Heart right ventricle (tissue), 16 donors: Measurements from ENCODE around the gene ALPK3. TPM values are rescaled to one million over a fixed set of nuclear protein-coding genes. Genes with fewer than 3 reads are reported as not detected.

Experiments used
- ATAC-seq, 8 donors: fragments of 200-7000 bp; cut with Tn5 transposase; one replicate each; pipeline ENCODE4 v1.9.1; 2020; ENCODE audit warnings: mild to moderate bottlenecking in 8 of 8, moderate library complexity in 8 of 8, moderate number of reproducible peaks in 1 of 8
- DNase-seq, 2 donors: peaks; one replicate each; pipeline ENCODE4 v3.0.0-alpha.2; 2020
- H3K27ac ChIP-seq, 10 donors: fragments of 200-600 bp; sonication (generic) in 2 of 10; one replicate each; pipeline versions ENCODE4 v1.5.0 to v1.8.0; 2020 to 2022; ENCODE audit warnings: mild to moderate bottlenecking in 3 of 10
- H3K27me3 ChIP-seq, 7 donors: fragments of 200-600 bp; one replicate each; pipeline ENCODE4 v1.8.0; 2021 to 2022; ENCODE audit warnings: mild to moderate bottlenecking in 2 of 7
- H3K36me3 ChIP-seq, 9 donors: fragments of 200-600 bp; sonication (generic) in 1 of 9; one replicate each; pipeline versions ENCODE4 v1.5.0 to v1.8.0; 2020 to 2022; ENCODE audit warnings: mild to moderate bottlenecking in 2 of 9
- H3K4me1 ChIP-seq, 9 donors: fragments of 200-600 bp; sonication (generic) in 1 of 9; one replicate each; pipeline versions ENCODE4 v1.5.0 to v1.8.0; 2020 to 2022; ENCODE audit warnings: mild to moderate bottlenecking in 4 of 9
- H3K4me3 ChIP-seq, 10 donors: fragments of 200-600 bp; sonication (generic) in 2 of 10; one replicate each; pipeline versions ENCODE4 v1.5.0 to v1.8.0; 2020 to 2022; ENCODE audit warnings: mild to moderate bottlenecking in 7 of 10, moderate library complexity in 2 of 10
- H3K9me3 ChIP-seq, 11 donors: fragments of 200-600 bp in 10 of 11; sonication (generic) in 2 of 11; one replicate each; pipeline versions ENCODE4 v1.5.0 to v1.8.0; 2013 to 2022; ENCODE audit warnings: mild to moderate bottlenecking in 2 of 11, control low read depth in 1 of 11, moderate library complexity in 1 of 11
- WGBS, 2 donors: extraction: QIAGEN DNeasy Blood & Tissue Kit; methylation state at CpG; one replicate each; pipeline ENCODE4 v1.1.7; 2013; ENCODE audit warnings: inconsistent platforms in 1 of 2; 5-methylcytosine and 5-hydroxymethylcytosine counted together
- intact Hi-C, 10 donors: fragments of 100-400 bp; cut with DNase I; formaldehyde crosslinking; loops; one replicate each; pipeline versions ENCODE4 v1.11.1 to v1.14.2; 2022
- polyA plus RNA-seq, 2 donors: library from polyadenylated mRNA; stranded (reverse); fragments of 200-250 nt; gene quantifications; one replicate each; pipeline ENCODE4 v1.2.3, GENCODE V29; 2013
- total RNA-seq, 10 donors: library from RNA; stranded (reverse); fragmentation: NEBNext Ultra II Directional in 3 of 10; extraction: Animal tissue kit (Norgen Biotek cat#: 25700) in 3 of 10; gene quantifications; one replicate each; pipeline versions ENCODE4 v1.2.1 to v1.2.4, GENCODE V29; 2021 to 2023
- TF ChIP-seq, protein P1 (sequence below), 9 donors: fragments of 200-600 bp; sonication (generic) in 2 of 9; IDR thresholded peaks; one replicate each; pipeline versions ENCODE4 v1.5.0 to v1.8.0; 2021 to 2022; ENCODE audit warnings: antibody characterized with exemption in 9 of 9, mild to moderate bottlenecking in 5 of 9, moderate library complexity in 1 of 9
- donor health status: Arrhythmogenic right ventricular cardiomyopathy.
- donor health status: ischemic (EF 13 %, LVEDD 7.1; RV severe dilation, severe dysfunction).
- donor health status: healthy with polysubstance abuse.
- donor health status: DM: no; HTN: yes; CAD: no.
- donor health status: DM: no; HTN: no; CAD: no.
- donor health status: ischemic (EF 25% LVEDD 6.9; RV normal size, moderate dysfunction).
- donor health status: ischemic (EF 25% LVEDD 5.7; RV mildly dilated, moderate dysfunction).
- donor health status: healthy.
- donor health status: DM: yes; HTN: yes; CAD: no.
- donor health status: Ischemic cardiomyopathy.
- donor health status: ischemic (EF 35%, LVEDD 5.7; RV mildly dilated, moderate dysfunction).
- donor health status: nonischemic (EF 11% LVEDD 7.7; RV severe dilation, severe dysfunction).
- donor health status: DM: yes; HTN: yes; CAD: no.
- donor health status: PGD.
- donor health status: ischemic (EF 29% LVEDD 5.4; RV normal size, mild dysfunction).
- donor health status: nonischemic (EF 23%, LVEDD 6.1; RV moderate dilation, normal function).

Gene ALPK3
- total and polyA plus RNA-seq, 12 donors, result 35.1 to 268 (median 162) TPM

DNA sequence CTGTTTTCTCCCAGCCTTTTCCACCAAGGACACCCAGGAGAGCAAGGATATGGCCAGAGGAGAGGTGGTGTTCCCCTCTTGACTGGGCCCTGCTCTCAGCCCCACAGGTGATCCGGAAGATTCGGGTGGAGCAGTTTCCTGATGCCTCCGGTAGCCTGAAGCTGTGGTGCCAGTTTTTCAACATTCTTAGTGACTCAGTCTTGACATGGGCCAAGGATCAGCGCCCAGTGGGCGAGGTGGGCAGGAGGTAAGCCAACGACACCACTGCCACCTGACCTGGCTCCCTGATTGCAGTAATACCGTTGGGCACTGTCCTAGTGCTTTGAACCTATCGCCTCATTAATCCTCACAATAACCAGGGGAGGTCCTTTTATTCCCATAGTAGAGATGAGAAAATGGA is 42.0 kb downstream of the ALPK3 start:
- Histone ChIP-seq H3K36me3 (peaks cover 0 to 96% (median 35%) of the 10 kb centered on the region in 9 donors), H3K27me3 (no peaks in the 10 kb centered on the region), H3K27ac (peak overlapping the region in 1 of 10 donors; percentile 60), H3K9me3 (no peaks in the 10 kb centered on the region), H3K4me3 (no peak overlapping the region), H3K4me1 (peaks cover 7 to 62% (median 31%) of the 10 kb centered on the region in 9 donors)
- DNase-seq, result no peak
- no peak for ATAC-seq
- intact Hi-C loops, result loop anchor here in 1 of 10 donors (5.0 kb wide), 1 partner anchor 73 kb away; no protein-coding TSS in a partner anchor
- TF ChIP-seq, protein P1, sequence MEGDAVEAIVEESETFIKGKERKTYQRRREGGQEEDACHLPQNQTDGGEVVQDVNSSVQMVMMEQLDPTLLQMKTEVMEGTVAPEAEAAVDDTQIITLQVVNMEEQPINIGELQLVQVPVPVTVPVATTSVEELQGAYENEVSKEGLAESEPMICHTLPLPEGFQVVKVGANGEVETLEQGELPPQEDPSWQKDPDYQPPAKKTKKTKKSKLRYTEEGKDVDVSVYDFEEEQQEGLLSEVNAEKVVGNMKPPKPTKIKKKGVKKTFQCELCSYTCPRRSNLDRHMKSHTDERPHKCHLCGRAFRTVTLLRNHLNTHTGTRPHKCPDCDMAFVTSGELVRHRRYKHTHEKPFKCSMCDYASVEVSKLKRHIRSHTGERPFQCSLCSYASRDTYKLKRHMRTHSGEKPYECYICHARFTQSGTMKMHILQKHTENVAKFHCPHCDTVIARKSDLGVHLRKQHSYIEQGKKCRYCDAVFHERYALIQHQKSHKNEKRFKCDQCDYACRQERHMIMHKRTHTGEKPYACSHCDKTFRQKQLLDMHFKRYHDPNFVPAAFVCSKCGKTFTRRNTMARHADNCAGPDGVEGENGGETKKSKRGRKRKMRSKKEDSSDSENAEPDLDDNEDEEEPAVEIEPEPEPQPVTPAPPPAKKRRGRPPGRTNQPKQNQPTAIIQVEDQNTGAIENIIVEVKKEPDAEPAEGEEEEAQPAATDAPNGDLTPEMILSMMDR (IDR thresholded peaks at IDR 0.05), result no peak
- 87 to 91% methylated on average over 8 of the region's 8 CpGs for WGBS, 2 donors

GRCh38 chr15:84859651-84860050 is 42.5 kb downstream of the ALPK3 start:
- H3K4me1 ChIP-seq, result peaks cover 12 to 64% (median 36%) of the 10 kb centered on the region in 9 donors
- peak overlapping the region in 1 of 10 donors; percentile 26 for H3K27ac ChIP-seq
- TF ChIP-seq, protein P1 (IDR thresholded peaks at IDR 0.05), result no peak
- ATAC-seq, result no peak
- H3K27me3 ChIP-seq, result no peaks in the 10 kb centered on the region
- DNase-seq, result no peak
- no peaks in the 10 kb centered on the region for H3K9me3 ChIP-seq
- WGBS, 2 donors, result 96 to 97% methylated on average over 15 of the region's 15 CpGs
- H3K4me3 ChIP-seq, result no peak overlapping the region
- peaks cover 0 to 94% (median 35%) of the 10 kb centered on the region in 9 donors for H3K36me3 ChIP-seq
- intact Hi-C loops, result loop anchor here in 8 of 10 donors (5.0 to 10.0 kb wide), 5 partner anchors 53 to 73 kb away; no protein-coding TSS in a partner anchor

DNA sequence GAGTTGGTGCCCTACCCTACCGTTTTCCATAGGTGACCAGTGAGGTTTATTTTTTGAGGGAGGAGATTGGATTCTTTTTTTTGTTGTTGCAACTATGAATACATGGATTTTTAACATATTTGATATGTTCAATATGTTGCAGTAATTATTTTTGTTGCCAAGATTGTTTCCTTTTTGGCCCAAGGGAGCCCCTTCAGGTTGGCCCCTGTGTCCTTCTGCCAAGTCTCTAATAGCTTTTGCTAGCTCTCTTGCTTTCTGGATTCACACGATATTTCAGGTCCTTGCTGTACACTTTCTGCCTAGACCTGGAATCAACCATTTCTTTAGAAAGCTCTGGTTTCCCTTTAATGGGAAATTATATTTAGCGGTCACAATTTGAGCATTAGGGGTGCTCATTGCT is 44.6 kb downstream of the ALPK3 start:
- WGBS, 2 donors, result 56 to 71% methylated on average over 3 of the region's 3 CpGs
- Histone ChIP-seq H3K9me3 (no peaks in the 10 kb centered on the region), H3K4me3 (no peak overlapping the region), H3K36me3 (peaks cover 0 to 97% (median 37%) of the 10 kb centered on the region in 9 donors), H3K4me1 (peaks cover 11 to 51% (median 29%) of the 10 kb centered on the region in 9 donors), H3K27ac (peak overlapping the region in 4 of 10 donors; percentile 2 to 53 (median 26)), H3K27me3 (no peaks in the 10 kb centered on the region)
- intact Hi-C loops, result loop anchor here in 7 of 10 donors (5.0 to 10.0 kb wide), 4 partner anchors 51 to 66 kb away; no protein-coding TSS in a partner anchor
- DNase-seq (no peak), ATAC-seq (no peak)
- TF ChIP-seq, protein P1 (IDR thresholded peaks at IDR 0.05), result no peak

- Histone ChIP-seq H3K4me3 (no peak overlapping the region), H3K9me3 (no peaks in the 10 kb centered on the region), H3K4me1 (peaks cover 11 to 51% (median 29%) of the 10 kb centered on the region in 9 donors), H3K36me3 (peaks cover 0 to 97% (median 37%) of the 10 kb centered on the region in 9 donors), H3K27me3 (no peaks in the 10 kb centered on the region), H3K27ac (peak overlapping the region in 5 of 10 donors; percentile 2 to 53 (median 23))
- TF ChIP-seq, protein P1 (IDR thresholded peaks at IDR 0.05), result no peak
- ATAC-seq, result peak in 1 of 8 donors; percentile 4
- intact Hi-C loops, result loop anchor here in 7 of 10 donors (5.0 to 10.0 kb wide), 4 partner anchors 50 to 65 kb away; no protein-coding TSS in a partner anchor
- DNase-seq, result no peak
- 87 to 88% methylated on average over 17 of the region's 17 CpGs for WGBS, 2 donors
These were observed 45.2 kb downstream of the ALPK3 start for GRCh38 chr15:84862214-84862975.
